Measurements from ENCODE around the gene RGS7BP.

Gene RGS7BP

DNA sequence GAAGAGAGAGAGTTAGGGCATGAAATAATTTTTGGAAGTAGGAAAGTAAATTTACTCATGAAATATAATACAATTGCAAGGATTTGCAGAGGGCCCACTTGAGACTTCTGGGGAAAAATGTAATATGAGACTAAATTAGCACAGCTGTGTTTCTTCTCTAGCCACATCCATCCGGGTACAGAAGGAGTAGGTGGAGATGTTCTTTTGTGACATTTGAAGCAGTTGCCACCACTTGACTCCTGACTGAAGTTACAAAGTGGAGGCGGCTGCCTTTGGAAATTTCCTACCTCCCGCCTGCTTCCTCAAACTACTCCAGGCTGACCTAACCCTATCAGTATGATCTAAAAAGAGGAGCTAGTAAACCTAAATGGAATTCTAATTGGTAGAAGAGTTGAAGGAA lies 126.4 kb downstream of the RGS7BP start:
- DNase-seq (ENCODE audit: low read depth in 2 of 2), result no peak

GRCh38 chr5:64634997-64635686 lies 129.3 kb downstream of the RGS7BP start:
- DNase-seq (ENCODE audit: low read depth in 2 of 2), result no peak

DNA sequence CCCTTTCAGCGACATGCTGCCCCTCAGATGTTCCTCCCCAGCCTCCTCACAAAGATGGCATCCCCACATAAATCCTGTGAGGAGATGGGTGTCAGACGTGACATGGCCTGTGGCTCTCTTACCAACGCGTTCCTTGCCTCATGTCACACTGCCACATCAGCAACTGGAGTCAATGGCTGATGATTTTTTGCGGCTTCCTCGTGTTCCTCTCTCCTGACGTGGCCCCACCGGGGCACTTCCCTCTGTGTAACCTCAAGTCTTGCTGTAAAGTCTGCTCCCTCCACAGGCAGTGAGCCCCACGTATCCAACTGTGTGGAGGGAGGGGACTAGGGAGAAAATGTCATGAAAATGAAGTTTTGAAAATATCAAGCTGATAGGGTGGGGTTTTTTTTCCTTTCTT lies 131.3 kb downstream of the RGS7BP start:
- DNase-seq (ENCODE audit: low read depth in 2 of 2), result no peak

- DNase-seq (ENCODE audit: low read depth in 2 of 2), result no peak
Measured at GRCh38 chr5:64637837-64638443, 132.1 kb downstream of the RGS7BP start.

- DNase-seq (ENCODE audit: low read depth in 2 of 2), result no peak
Measured at GRCh38 chr5:64644831-64645230, 139.0 kb downstream of the RGS7BP start.

GRCh38 chr5:64646169-64646568 lies 140.4 kb downstream of the RGS7BP start:
- DNase-seq (ENCODE audit: low read depth in 2 of 2), result no peak

DNA sequence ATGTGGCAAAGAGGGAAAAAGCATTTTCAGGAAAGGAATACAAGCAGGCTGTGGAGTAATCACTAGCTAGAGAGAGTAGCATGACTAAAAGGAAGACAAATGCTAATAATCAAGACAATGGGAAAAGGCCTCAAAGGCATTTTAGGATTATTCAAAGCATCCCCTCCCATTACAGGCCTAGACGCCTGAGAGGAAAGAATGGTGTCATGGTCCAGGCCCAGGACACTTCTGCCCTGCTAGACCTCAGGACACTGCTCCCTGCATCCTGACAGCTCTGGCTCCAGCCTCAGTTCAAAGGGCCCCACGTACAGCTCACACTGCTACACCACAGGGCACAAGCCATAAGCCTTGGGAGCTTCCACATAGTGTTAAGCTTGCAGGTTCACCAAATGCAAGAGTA lies 143.7 kb downstream of the RGS7BP start:
- DNase-seq (ENCODE audit: low read depth in 2 of 2), result no peak

DNA sequence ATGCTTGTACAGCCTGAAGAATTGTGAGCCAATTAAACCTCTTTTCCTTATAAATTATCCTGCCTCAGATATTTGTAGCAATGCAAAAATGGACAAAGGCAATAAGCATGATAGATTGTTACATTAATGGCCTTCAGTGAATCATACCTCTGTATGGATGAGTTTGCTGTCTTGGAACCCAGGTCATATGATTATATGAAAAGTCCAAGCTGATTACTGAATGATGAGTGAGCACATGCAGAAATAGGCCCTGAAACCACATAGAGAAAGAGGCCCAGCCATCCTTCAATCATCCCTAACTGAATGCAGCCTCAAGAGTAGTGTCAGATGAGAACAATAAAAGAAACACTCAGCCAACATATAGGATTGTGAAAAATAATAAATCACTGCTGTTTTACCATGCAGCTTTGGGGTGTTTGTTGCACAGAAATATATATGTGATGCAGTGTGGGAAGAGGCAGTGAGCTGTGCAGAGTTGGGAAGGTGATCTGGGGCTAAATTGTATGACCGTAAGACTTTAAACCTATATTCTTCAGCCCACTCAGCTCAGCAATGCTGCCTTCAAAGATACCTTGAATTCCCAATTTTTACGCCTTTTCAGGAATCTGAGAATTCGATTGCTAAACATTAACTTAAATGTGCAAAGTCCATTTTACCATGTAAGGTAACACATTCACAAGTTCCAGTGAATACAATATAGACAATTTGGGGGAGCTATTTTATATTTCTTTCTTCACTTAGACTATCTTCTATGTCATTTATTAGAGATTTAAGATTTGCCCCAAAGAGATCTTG lies 148.1 kb downstream of the RGS7BP start:
- DNase-seq (ENCODE audit: low read depth in 2 of 2), result no peak

DNA sequence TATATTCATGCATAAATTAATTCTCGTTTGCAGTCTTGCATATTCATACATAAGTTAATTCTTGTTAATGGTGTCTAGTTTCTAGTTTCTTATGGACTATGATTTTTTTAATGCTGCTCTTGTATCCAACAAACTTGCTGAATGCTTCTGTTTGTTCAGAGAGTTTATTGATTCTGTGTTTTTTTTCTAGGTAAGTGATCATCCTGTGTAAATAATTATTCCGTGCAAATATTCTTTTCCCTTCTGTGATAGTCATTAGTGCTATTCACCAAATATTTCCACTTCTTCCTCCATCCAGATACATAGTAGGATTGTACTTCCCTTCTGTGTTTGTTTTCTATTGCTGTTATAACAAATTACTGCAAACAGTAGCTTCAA lies 148.7 kb downstream of the RGS7BP start:
- DNase-seq (ENCODE audit: low read depth in 2 of 2), result no peak

GRCh38 chr5:64655596-64655995 lies 149.8 kb downstream of the RGS7BP start:
- DNase-seq (ENCODE audit: low read depth in 2 of 2), result no peak

DNA sequence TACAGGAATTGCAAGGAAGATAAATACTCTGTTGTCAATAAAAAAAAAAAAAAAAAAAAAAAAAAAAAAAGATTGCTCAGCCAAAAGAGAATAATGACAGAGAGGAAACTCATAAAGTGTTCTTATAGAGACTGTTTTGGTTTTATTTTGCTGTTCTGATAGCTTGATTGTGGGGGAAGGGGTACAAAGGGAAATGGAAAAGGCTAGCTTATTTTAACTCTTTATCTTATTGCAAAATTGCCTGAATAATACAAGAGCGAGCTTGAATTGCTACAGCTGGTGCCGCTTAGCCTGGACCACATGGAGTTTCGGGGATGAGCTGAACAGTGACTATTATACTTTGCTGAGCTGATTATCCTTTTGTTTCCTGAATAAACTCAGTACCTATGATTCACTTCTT lies 153.5 kb downstream of the RGS7BP start:
- no peak for DNase-seq (ENCODE audit: low read depth in 2 of 2)
